ENCODE results near the gene NTRK3.

- TF ChIP-seq EZH2 (IDR thresholded peaks at IDR 0.05; ENCODE audit: insufficient read depth, poor library complexity, severe bottlenecking), result no peak
- no peak for TF ChIP-seq EZH2phosphoT487 (IDR thresholded peaks at IDR 0.05; ENCODE audit: insufficient read depth, low read depth)
These were observed 166.0 kb downstream of the NTRK3 start for GRCh38 chr15:88090481-88091011.
